Sigmoid colon (tissue), 4 donors: ENCODE data around the gene MTUS2.

Experiments
- CTCF ChIP-seq, 4 experiments: fragments of 450-650 bp in 3 of 4; fragments of 200-600 bp in 1 of 4; IDR thresholded peaks; one replicate each; pipeline ENCODE4 v1.5.1; 2016 to 2019; ENCODE audit warnings: antibody characterized with exemption in 4 of 4, mild to moderate bottlenecking in 3 of 4, moderate library complexity in 2 of 4
- POLR2A ChIP-seq, 2 donors: fragments of 450-650 bp; IDR thresholded peaks; one replicate each; pipeline ENCODE4 v1.6.1; 2016; ENCODE audit warnings: antibody characterized with exemption in 2 of 2, mild to moderate bottlenecking in 2 of 2, moderate library complexity in 2 of 2
- POLR2AphosphoS5 ChIP-seq, 4 donors: sonication (generic); formaldehyde crosslinking; IDR thresholded peaks; one replicate each; pipeline ENCODE4 v1.6.1; 2017; ENCODE audit warnings: antibody characterized with exemption in 4 of 4

- TF ChIP-seq POLR2A (IDR thresholded peaks at IDR 0.05), result no peak
- no peak for TF ChIP-seq POLR2AphosphoS5 (IDR thresholded peaks at IDR 0.05)
- no peak for TF ChIP-seq CTCF (IDR thresholded peaks at IDR 0.05)
Measured at GRCh38 chr13:29287237-29287636, 467.1 kb downstream of the MTUS2 start.
